ENCODE results near the gene FGL2. TPM values are rescaled to one million over a fixed set of nuclear protein-coding genes. Genes with fewer than 3 reads are reported as not detected.
"Not testable (repeated sequence)": the region's sequence is repeated elsewhere in the genome, so short reads cannot be mapped to it uniquely, and the experiment has no call there.

FGL2 gene, protein sequence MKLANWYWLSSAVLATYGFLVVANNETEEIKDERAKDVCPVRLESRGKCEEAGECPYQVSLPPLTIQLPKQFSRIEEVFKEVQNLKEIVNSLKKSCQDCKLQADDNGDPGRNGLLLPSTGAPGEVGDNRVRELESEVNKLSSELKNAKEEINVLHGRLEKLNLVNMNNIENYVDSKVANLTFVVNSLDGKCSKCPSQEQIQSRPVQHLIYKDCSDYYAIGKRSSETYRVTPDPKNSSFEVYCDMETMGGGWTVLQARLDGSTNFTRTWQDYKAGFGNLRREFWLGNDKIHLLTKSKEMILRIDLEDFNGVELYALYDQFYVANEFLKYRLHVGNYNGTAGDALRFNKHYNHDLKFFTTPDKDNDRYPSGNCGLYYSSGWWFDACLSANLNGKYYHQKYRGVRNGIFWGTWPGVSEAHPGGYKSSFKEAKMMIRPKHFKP
- 34.4 TPM for total RNA-seq
- long read RNA-seq, full-length matches to known transcripts = 134 of 136 reads
- long read RNA-seq, partial matches to known transcripts = 0 of 136 reads
- long read RNA-seq, other reads (novel, unspliced or antisense) = 2 of 136 reads

DNA sequence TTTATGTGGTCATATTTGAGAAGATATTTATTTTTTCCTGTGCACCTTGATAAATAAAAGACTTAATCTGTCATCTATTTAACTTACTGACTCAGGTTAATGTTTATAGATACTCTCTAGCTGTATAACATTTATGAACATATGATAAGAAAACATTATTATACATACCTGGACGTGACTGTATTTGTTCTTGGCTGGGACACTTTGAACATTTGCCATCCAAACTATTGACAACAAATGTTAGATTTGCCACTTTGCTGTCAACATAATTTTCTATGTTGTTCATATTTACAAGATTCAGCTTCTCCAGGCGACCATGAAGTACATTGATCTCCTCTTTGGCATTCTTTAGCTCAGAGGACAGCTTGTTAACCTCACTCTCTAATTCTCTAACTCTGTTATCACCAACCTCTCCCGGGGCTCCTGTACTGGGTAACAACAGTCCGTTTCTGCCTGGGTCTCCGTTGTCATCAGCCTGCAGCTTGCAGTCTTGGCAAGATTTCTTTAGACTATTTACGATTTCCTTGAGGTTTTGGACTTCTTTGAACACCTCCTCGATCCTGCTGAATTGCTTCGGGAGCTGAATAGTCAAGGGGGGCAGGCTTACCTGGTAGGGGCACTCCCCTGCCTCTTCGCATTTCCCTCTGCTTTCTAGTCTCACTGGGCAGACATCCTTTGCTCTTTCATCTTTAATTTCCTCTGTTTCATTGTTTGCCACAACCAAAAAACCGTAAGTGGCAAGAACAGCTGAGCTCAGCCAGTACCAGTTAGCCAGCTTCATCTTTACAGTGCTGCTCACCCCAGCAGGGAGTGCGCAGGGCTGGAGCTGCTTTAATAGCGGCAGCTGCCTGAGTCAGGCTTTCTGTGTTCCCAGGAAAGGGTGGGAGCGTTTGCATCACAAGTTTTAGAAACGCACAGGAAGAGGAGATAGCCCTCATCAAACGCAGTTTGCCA is at the start of gene FGL2:
Gene FGL2 (minus strand): TSS at position 807 of the 954 bp plus-strand sequence. CDS start 26 bp downstream, at position 781.
- DNase-seq (ENCODE audit: low spot score) = no peak

DNA sequence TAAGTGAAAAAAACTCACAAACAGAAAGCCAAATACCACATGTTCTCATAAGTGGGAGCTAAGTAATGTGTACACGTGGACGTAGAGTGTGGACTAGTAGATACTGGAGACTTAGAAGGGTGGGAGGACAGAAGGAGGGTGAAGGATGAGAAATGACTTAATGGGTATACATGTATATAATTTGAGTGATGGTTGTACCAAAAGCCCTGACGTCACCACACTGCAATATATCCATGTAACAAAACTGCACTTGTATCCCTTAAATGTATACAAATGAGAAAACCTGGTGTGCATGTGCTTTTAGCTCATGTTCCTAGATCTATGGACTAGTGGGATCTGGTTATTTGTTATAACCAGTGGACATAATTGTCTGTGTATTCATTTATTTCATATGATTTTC is 48.5 kb upstream of the FGL2 start:
- DNase-seq (ENCODE audit: low spot score) = no peak

DNA sequence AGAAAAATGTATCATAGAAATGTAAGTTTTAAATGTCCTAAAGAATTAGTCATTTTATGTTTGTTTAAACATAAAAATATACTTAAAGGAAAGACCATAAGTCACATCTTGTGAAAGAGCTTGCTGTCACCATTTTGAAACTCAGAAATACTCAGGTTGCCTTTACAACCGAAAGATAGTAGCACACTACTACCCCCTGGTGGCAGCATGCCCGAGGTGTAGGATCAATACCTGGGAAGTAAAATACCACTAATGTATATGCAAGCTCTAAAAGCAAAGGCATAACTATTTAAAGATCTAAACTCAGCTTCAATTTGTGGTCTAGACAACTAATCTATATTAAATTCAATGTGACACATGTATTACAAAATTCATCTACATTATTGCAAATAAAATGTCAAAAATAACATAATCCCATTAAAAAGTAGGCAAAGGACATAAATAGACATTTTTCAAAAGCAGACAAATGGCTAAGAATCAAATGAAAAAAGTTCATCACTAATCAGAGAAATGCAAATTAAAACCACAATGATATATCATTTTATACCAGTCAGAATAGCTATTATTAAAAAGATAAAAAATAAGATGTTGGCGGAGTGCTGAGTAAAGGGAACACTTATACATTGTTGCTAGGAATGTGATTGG is 47.7 kb upstream of the FGL2 start:
- DNase-seq (ENCODE audit: low spot score) = no peak

DNA sequence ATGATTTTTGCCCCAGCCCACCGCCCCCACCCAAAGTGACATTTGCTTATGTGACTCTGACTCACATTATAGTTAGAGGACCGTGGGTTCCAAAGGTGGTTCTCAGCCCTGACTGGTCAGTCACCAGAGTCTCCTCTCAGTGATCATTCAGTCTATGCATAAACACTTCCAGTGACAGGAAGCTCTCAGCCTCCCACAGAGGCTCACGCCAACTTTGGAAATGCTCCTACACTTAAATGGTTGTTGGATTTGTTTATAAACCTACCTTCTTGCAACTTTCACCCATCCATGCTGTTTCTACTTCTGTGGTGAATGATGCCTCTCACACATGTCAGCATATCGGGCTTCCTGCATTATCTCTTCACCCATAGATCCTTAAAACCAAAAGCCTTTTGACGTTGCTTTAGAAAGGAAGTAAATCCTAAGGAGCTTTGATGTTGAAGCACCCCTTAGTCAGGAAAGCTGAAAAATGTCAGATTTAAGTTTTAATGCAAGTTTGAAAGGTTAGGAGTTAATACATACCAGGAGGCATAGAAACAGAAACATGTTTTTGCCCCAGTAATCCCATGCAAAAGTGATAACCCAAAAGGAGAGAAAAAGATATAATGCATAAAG is 46.5 kb upstream of the FGL2 start:
- no peak for DNase-seq (ENCODE audit: low spot score)

DNA sequence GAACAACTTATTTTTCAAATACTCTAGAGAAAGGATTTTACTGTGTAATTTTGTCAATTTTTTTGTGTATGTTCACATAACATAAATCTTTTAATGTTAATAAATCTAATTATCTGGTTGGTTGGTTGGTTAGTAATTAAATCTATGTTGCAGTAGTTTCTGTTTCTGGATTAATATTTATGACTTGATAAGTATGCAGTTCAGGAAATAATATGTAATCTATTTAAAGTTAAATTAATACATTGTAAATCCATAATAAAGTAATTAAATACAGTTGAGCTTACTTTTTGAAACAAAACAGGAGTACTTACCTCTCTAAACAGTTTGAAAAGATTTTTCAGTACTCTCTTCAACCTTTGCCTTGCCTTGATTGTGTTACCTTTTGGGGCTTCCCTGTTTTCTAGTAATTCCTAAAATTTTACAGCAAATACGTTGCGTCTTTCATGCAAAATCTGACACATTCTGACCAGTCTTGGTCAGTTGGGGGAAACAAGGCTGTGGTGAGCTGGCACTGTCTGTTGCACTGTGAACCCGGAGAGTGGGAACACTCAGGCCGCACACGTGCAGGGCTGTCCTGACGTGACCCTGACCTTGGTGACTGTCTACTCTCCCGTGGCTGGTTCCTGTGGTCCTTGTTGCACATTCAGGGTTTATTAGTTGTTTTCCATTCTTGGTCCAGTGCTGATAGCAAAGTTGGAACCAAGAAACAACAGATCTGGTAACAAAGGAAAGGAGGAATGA is 45.6 kb upstream of the FGL2 start:
- DNase-seq (ENCODE audit: low spot score) = no peak

DNA sequence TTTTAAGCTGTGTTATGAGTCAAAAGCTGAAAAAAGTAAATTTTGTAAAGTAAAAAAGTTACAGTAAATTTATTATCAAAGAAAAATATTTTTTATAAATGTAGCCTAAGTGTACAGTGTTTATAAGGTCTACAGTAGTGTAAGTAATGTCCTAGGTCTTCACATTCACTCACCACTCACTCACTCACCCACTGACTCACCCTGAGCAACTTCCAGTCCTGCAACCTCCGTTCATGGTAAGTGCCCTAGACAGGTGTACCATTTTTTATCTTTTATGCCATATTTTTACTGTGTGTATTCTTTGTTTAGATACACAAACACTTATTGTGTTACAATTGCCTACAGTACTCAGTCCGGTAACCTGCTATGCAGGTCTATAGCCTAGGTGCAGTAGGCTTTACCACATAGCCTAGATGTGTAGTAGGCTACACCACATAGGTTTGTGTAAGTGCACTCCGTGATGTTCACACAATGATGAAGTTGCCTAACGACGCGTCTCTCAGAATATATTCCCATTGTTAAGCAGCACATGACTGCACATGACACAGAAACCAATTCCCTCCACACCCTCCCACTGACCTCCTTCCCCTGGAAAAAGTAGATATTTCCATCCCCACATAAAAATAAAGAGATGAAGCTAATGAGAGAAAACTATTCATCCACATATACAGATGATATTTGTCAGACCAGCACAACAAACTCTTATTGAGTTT is 44.8 kb upstream of the FGL2 start:
- no peak for DNase-seq (ENCODE audit: low spot score)

DNA sequence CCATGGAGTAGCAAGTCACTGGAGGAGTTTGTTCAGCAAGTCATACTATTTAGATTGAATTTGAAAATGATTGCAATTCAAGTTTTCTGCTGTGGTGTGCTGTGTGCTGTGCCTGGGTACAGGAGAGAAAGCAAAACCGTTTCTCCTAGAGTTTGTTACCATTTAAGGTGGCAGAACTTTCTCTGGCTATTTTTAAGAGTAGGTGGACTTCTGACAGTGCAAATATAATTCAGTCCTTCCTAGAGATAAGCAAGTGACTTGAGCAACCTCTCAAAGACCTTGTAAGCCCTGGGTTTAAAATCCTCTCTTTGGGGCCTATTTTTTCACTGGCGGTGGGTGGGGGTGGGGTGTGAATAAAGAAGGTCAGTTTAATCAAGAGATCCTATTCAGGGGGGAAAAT is 42.9 kb upstream of the FGL2 start:
- DNase-seq (ENCODE audit: low spot score) = no peak

DNA sequence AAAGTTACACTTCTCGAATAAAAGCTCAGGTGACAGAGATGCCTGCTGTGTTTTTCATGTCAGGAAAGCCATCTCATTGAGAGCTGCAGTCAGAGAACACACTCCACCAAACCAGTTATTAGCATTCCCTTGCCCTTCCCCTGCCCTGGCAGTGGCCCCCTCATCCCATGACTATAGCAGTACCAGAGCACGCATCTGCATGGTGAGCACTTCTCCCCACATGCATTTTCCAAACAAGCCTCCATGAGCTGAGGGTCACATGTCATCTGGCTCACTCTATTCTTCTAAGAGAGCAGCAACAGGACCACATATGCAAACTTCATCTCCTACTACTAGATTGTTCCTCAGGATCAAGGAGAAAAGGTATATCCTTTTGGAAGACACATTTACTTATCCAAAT is 42.4 kb upstream of the FGL2 start:
- no peak for DNase-seq (ENCODE audit: low spot score)

DNA sequence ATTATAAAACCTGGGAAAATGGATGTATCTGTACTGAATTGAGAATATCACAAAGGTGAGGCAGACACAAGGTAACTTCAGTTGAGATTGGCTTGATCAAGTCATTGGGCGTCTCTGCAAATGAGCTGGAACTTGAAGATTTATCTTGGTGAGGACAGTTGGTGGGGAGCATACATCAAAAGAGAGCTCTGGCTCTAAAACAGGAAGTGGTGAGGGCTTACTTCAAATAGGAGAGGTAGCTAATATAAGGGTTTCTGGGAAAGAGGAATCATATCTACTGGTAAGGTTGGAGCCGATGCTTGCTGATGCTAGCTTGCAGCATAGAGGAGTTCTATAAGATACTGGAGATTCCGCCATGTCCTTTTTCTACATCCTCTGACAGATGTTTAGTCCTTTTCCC is 39.9 kb upstream of the FGL2 start:
- no peak for DNase-seq (ENCODE audit: low spot score)

DNA sequence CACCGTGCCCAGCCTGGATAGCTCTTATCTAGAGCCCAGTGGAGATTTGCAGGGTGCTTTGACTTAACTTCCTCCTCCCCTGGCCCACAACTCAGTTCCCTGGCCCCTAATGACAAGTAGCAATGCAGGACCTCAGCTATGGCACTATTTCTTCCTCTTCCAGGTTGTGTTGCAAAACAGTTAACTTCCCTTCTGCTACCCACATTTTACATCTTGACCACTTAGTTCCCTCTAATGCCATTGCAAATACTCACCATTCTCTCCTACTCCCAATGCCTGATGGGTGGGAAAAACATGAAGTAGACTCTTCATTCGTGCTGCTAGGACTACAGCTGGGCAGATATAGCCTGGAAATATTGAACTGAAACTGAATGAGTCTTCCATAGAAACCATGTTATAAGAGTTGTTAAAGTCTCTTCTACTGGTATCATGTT is 39.1 kb upstream of the FGL2 start:
- DNase-seq (ENCODE audit: low spot score) = no peak

DNA sequence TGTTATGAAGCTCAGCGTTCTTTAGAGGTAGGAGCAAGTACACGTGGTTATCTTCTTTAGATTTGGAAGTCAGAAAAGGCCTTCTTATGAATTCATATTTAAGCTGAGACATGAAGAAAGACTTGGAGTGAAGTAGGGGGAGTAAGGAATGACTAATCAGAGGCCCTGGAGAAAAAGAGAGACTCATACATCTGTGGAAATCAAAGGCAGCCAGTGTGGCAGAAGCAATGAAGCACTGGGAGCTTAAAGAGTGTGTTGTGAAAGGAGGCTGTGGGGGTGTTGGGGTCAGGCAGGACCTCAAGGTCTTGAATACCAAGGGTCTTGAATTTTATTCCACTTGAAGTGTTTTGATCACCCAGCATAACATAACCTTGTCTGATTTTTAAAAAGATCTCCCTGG is 35.7 kb upstream of the FGL2 start:
- no peak for DNase-seq (ENCODE audit: low spot score)

DNA sequence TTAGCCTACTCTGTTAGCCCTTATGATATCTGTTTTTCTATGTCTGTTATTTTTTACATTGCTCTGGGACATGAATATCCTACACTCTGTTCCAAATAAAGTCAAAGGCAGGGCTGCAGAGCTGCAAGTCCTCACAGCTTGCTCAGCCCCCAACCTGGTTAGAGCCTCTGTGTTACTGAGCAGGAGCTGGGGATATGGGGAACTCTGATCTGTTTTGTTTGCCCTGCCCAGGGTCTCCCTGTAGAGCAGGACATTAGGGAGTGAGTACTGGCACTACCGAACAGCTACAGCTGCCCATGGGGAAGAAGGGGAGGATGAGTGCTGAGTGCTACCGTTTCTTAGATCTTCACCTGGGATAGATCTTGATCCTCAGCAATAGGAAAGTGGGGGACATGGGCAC is 32.8 kb upstream of the FGL2 start:
- DNase-seq (ENCODE audit: low spot score) = no peak

DNA sequence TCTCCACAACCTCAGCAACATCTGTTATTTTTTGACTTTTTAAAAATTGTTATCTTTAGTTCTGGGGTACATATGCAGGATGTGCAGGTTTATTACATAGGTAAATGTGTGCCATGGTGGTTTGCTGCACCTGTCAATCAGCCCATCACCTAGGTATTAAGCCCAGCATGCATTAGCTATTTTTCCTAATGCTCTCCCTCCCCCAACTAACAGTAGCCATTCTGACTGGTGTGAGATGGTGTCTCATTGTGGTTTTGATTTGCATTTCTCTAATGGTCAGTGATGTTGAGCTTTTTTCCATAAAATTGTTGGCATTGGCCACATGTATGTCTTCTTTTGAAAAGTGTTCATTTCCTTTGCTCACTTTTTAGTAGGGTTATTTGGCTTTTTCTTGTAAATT is 29.2 kb upstream of the FGL2 start:
- not testable (repeated sequence) for DNase-seq (ENCODE audit: low spot score)

DNA sequence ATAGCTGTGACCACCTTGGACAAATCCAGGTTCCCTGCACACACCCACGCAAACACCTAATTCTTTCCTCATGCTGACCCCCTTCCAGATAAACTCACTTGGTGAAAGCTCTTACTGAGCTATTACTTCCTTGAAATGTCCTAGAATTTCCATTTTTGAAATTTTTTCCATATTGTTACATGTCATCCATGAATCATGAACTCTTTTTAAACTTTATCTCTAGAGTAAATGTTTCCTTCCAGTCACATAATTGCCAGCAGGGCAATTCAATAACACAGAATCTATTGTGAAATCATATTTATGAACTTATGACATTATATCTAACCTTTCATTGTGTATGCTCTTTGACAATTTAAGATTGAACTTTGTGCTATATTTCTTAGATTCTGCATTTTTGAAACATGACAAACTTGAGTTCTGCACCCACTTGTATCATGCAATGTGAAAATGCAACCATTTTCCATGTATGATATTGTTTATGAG is 26.8 kb upstream of the FGL2 start:
- no peak for DNase-seq (ENCODE audit: low spot score)

DNA sequence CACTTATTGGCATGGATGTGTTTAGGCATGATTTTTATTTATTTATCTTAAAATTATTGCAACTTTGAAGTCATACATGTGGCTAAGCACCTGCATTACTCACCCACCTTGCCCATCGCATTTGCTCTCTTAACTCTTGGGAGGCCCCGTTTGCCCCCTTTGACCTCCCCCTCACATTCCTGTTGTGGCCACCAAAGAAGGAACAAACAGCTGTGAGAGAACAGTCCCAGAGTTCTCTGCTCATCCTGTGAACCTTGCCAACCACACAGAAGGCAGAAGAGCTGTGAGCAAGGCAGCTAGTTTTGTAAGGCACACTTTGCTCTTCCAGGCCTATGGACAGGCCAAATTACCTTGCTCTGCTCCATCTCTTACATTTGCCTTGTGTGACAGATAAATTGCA is 23.6 kb upstream of the FGL2 start:
- no peak for DNase-seq (ENCODE audit: low spot score)

DNA sequence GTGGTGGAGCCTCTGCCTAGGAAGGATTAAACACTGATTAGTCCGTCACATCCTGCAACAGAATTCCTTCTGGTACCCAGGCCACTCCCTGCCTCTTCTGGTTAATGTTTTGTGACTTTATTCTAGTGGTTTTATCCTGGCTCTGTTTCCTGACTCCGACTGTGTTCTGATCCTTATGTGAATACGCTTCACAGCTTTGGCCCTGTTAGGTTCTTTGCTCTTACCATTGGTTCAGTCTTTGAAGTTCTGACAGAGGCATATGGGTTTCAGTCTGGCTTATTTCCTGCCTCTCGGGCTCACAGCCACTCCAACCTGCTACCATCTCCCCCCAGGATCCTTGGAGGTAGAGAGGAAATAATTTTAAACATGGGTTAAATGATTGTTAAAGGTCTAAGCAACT is 23.2 kb upstream of the FGL2 start:
- no peak for DNase-seq (ENCODE audit: low spot score)

DNA sequence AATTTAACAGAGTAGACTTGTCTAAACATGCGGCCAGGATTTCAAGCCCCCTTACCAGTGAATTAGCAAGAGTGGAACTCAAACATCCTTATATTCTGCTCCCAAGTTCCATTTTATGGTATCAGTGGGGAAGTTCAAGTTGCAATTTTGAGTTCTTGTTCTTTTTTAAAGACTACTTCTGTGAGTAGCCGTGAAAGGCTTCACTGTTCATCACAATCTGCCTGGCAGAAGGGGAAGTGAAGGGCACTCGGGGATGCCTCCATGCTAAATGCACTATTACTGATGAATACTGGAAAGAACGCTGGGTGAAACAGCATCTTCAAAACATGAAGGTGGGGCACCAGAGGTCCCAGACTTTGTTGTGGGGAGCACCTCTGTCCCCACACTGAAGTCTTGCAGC is 22.4 kb upstream of the FGL2 start:
- no peak for DNase-seq (ENCODE audit: low spot score)

DNA sequence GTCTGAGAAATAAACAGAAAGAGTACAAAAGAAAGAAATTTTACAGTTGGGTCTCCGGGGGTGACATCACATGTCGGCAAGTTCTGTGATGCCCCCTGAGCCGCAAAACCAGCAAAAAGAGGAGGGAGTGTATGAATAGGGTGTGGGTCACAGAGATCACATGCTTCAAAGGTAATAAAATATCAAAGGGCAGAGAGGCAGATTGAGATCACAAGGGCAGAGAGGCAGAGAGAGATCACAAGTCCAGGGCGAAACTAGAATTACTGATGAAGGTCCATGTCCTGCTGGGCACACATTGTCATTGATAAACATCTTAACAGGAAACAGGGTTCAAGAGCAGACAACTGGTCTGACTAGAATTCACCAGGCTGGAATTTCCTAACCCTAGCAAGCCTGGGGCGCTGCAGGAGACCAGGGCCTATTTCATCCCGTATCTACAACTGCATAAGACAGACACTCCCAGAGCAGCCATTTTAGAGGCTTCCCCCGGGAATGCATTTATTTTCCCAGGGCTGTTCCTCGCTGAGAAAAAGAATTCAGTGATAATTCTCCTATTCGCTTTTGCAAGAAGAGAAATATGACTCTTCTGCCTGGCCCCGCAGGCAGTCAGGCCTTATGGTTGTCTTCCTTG is 20.2 kb upstream of the FGL2 start:
- not testable (repeated sequence) for DNase-seq (ENCODE audit: low spot score)
